Naive thymus-derived CD4-positive, alpha-beta T cell (primary cell): Measurements from ENCODE around the gene SGTA. TPM values are rescaled to one million over a fixed set of nuclear protein-coding genes. Genes with fewer than 3 reads are reported as not detected.

Source experiments
- ATAC-seq: fragments of 150-1000 bp; cut with Tn5 transposase; 2 replicates; pipeline ENCODE4 v1.10.0; 2021; ENCODE audit warnings: mild to moderate bottlenecking, moderate library complexity
- CTCF ChIA-PET: fragments of 350-600 bp; sonication (Branson Sonifier 250); formaldehyde crosslinking; loops from one replicate; lab custom pipeline; 2021; ENCODE audit warnings: antibody characterized with exemption; lab: Charles Lee
- POLR2A ChIA-PET: fragments of 350-600 bp; sonication (Branson Sonifier 250); formaldehyde crosslinking; loops from one replicate; lab custom pipeline; 2021; ENCODE audit warnings: antibody characterized with exemption, inconsistent platforms; lab: Charles Lee
- DNase-seq, 9 donors: peaks; one replicate each; pipeline versions ENCODE4 v3.0.0 to v3.0.0-alpha.2; 2020 to 2022; ENCODE audit warnings: mixed read lengths in 1 of 9
- H3K27ac ChIP-seq: one replicate; pipeline ENCODE4 v1.7.0; 2013; ENCODE audit warnings: mild to moderate bottlenecking, low read depth, low read length, moderate library complexity
- H3K27me3 ChIP-seq, 2 donors: one replicate each; pipeline ENCODE4 v1.7.0; 2013; ENCODE audit warnings: low read length in 2 of 2, mild to moderate bottlenecking in 2 of 2, moderate library complexity in 2 of 2; ENCODE audit not compliant: control insufficient read depth in 2 of 2, insufficient read depth in 2 of 2
- H3K36me3 ChIP-seq, 3 experiments: 1 replicate in 2 of 3; 2 replicates in 1 of 3; pipeline ENCODE4 v1.7.0; 2013; ENCODE audit warnings: low read length in 3 of 3, mild to moderate bottlenecking in 3 of 3, moderate library complexity in 1 of 3; ENCODE audit not compliant: insufficient read depth in 3 of 3, control insufficient read depth in 2 of 3
- H3K4me1 ChIP-seq, 2 donors: one replicate each; pipeline ENCODE4 v1.7.0; 2013; ENCODE audit warnings: low read length in 2 of 2, mild to moderate bottlenecking in 2 of 2, moderate library complexity in 1 of 2; ENCODE audit not compliant: control insufficient read depth in 2 of 2, insufficient read depth in 2 of 2
- H3K4me3 ChIP-seq: 2 replicates; pipeline ENCODE4 v1.7.0; 2013; ENCODE audit warnings: mild to moderate bottlenecking, low read length
- H3K9me3 ChIP-seq, 3 experiments: 1 replicate in 2 of 3; 2 replicates in 1 of 3; pipeline ENCODE4 v1.7.0; 2013; ENCODE audit warnings: low read length in 3 of 3; ENCODE audit not compliant: control insufficient read depth in 2 of 3
- H3K27ac Mint-ChIP-seq, 9 donors: one replicate each; pipeline ENCODE4 v1.8.0; 2020 to 2022; ENCODE audit warnings: mixed read lengths in 9 of 9, mild to moderate bottlenecking in 8 of 9, moderate library complexity in 5 of 9, inconsistent platforms in 2 of 9
- H3K27me3 Mint-ChIP-seq, 5 donors: one replicate each; pipeline ENCODE4 v1.8.0; 2021 to 2022; ENCODE audit warnings: mixed read lengths in 5 of 5, mild to moderate bottlenecking in 1 of 5
- H3K36me3 Mint-ChIP-seq, 5 donors: one replicate each; pipeline ENCODE4 v1.8.0; 2020 to 2022; ENCODE audit warnings: mixed read lengths in 5 of 5, mild to moderate bottlenecking in 3 of 5, inconsistent platforms in 1 of 5
- H3K4me1 Mint-ChIP-seq, 7 donors: one replicate each; pipeline ENCODE4 v1.8.0; 2020 to 2022; ENCODE audit warnings: mixed read lengths in 7 of 7, mild to moderate bottlenecking in 3 of 7, inconsistent platforms in 1 of 7
- H3K4me3 Mint-ChIP-seq, 10 donors: one replicate each; pipeline ENCODE4 v1.8.0; 2020 to 2022; ENCODE audit warnings: mild to moderate bottlenecking in 10 of 10, mixed read lengths in 10 of 10, moderate library complexity in 6 of 10, inconsistent platforms in 2 of 10
- H3K9me3 Mint-ChIP-seq, 11 donors: one replicate each; pipeline ENCODE4 v1.8.0; 2020 to 2022; ENCODE audit warnings: mixed read lengths in 11 of 11, mild to moderate bottlenecking in 4 of 11, inconsistent platforms in 1 of 11, moderate library complexity in 1 of 11
- intact Hi-C, 2 donors: fragments of 100-400 bp; cut with micrococcal nuclease; formaldehyde crosslinking; loops; one replicate each; pipeline ENCODE4 v1.15.1; 2023
- polyA plus RNA-seq, 2 donors: library from polyadenylated mRNA; unstranded; fragments of 300-500 nt; fragmentation: Illumina TruSeq; gene quantifications; one replicate each; pipeline ENCODE4 v1.2.3, GENCODE V29; 2021
- total RNA-seq, 6 experiments: library from RNA in 5 of 6; stranded (reverse) in 5 of 6; gene quantifications; 1 replicate in 5 of 6; 2 replicates in 1 of 6; pipeline ENCODE4 v1.2.3 and lab custom pipeline; 2021 to 2026

Gene SGTA
- total and polyA plus RNA-seq, 7 experiments from 2014 or later = 25.3 to 47.8 (median 37.9) TPM

DNA sequence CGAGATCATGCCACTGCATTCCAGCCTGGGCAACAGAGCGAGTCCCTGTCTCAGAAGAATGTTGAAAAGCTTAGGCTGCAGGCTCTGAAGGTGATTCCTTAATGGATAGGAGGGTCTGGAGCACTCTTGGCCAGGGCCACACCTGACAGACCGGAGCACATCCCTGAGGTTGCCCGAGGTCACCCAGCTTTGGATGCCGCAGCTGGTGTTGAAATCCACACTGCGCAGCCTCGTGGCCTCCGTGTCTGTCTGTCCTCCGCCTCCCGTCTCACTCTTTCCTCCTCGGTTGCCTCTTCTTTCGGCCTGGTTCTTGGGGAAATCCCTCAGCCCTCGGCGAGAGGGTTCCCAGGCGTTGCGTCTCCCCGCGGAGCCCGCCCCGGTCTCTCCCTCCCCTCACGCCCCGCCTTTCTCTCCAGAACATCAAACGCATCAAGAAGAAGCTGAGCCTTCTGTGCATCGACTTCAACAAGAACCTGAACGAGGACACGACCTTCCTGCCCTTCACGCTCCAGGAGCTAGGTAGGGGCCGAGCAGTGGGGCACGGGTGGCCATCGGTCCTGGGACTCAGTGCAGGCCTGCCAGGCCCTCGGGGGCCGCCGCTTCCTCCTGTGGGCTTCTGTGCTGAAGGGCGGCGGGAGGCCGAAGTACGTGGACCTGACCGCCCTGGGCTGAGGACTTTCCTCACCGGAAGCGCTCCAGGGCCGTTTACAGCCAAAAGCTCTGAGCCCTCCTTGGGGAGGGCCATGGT lies 16.4 kb upstream of the SGTA start:
- Histone ChIP-seq H3K27me3 (no peaks in the 10 kb centered on the region), H3K36me3 (peaks cover 0 to 85% (median 0%) of the 10 kb centered on the region in 3 experiments), H3K27ac (no peak overlapping the region), H3K4me1 (no peaks in the 10 kb centered on the region), H3K9me3 (no peaks in the 10 kb centered on the region), H3K4me3 (no peak overlapping the region)
- DNase-seq (no peak), ATAC-seq (no peak)
- Mint-ChIP-seq H3K9me3 (no peaks in the 10 kb centered on the region), H3K27ac (no peak overlapping the region), H3K36me3 (peaks cover 7 to 19% (median 10%) of the 10 kb centered on the region in 5 donors), H3K27me3 (no peaks in the 10 kb centered on the region), H3K4me3 (no peak overlapping the region), H3K4me1 (peaks cover 0 to 6% (median 0%) of the 10 kb centered on the region in 7 donors)
- intact Hi-C loops = no loop called here
- CTCF ChIA-PET = no interaction called here
- POLR2A ChIA-PET = interaction anchor here (0.5 kb wide), 1 partner anchor 96 kb away, joined by 4 read pairs; no protein-coding TSS in a partner anchor

- no peak overlapping the region for H3K27ac ChIP-seq
- ChIA-PET POLR2A (no interaction called here), CTCF (no interaction called here)
- Mint-ChIP-seq H3K9me3 (no peaks in the 10 kb centered on the region), H3K27me3 (no peaks in the 10 kb centered on the region), H3K27ac (no peak overlapping the region), H3K4me1 (peaks cover 0 to 6% (median 0%) of the 10 kb centered on the region in 7 donors), H3K36me3 (peaks cover 7 to 20% (median 8%) of the 10 kb centered on the region in 5 donors), H3K4me3 (no peak overlapping the region)
- DNase-seq (no peak), ATAC-seq (no peak)
- H3K9me3 ChIP-seq = no peaks in the 10 kb centered on the region
- no peaks in the 10 kb centered on the region for H3K4me1 ChIP-seq
- peaks cover 0 to 84% (median 0%) of the 10 kb centered on the region in 3 experiments for H3K36me3 ChIP-seq
- H3K4me3 ChIP-seq = no peak overlapping the region
- intact Hi-C loops = no loop called here
- H3K27me3 ChIP-seq = no peaks in the 10 kb centered on the region
These were observed 15.7 kb upstream of the SGTA start for GRCh38 chr19:2798733-2799132.

GRCh38 chr19:2798158-2798685 lies 15.1 kb upstream of the SGTA start:
- ATAC-seq = no peak
- H3K9me3 ChIP-seq = no peaks in the 10 kb centered on the region
- intact Hi-C loops = no loop called here

DNA sequence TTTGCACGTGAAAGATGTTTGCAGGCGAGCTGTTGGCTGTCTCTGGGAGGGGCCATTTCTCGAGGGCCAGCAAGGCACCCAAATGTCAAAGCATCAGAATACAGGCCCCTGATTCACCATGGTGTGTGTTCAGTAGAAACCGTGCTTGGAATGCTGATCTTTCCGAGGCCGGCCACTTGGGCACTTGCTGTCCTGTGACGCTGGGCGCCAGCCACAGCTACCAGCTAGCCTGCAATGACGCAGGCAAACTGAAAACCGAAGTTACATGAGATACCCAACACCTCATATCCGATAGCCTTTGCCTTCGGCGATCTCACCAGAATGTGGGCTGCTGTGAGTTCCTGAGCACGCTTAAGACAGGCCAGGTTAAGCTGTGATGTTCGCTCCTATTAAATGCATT lies 14.2 kb upstream of the SGTA start:
- Histone ChIP-seq H3K27me3 (no peaks in the 10 kb centered on the region), H3K9me3 (no peaks in the 10 kb centered on the region), H3K36me3 (peaks cover 0 to 78% (median 0%) of the 10 kb centered on the region in 3 experiments), H3K4me1 (no peaks in the 10 kb centered on the region), H3K27ac (no peak overlapping the region), H3K4me3 (no peak overlapping the region)
- H3K9me3 Mint-ChIP-seq = no peaks in the 10 kb centered on the region
- intact Hi-C loops = no loop called here
- H3K27ac Mint-ChIP-seq = no peak overlapping the region
- ChIA-PET POLR2A (no interaction called here), CTCF (no interaction called here)
- peaks cover 0 to 1% (median 0%) of the 10 kb centered on the region in 7 donors for H3K4me1 Mint-ChIP-seq
- no peak overlapping the region for H3K4me3 Mint-ChIP-seq
- H3K27me3 Mint-ChIP-seq = no peaks in the 10 kb centered on the region
- DNase-seq (no peak), ATAC-seq (no peak)
- H3K36me3 Mint-ChIP-seq = peaks cover 0 to 23% (median 5%) of the 10 kb centered on the region in 5 donors

More at GRCh38 chr19:2798158-2798685, 15.1 kb upstream of the SGTA start:
- Mint-ChIP-seq H3K9me3 (no peaks in the 10 kb centered on the region), H3K4me1 (peaks cover 0 to 6% (median 0%) of the 10 kb centered on the region in 7 donors), H3K27me3 (no peaks in the 10 kb centered on the region), H3K36me3 (peaks cover 7 to 24% (median 10%) of the 10 kb centered on the region in 5 donors), H3K27ac (no peak overlapping the region), H3K4me3 (no peak overlapping the region)
- DNase-seq = no peak
- POLR2A ChIA-PET = no interaction called here
- H3K27me3 ChIP-seq = no peaks in the 10 kb centered on the region
- H3K27ac ChIP-seq = no peak overlapping the region
- no peak overlapping the region for H3K4me3 ChIP-seq
- H3K36me3 ChIP-seq = peaks cover 0 to 80% (median 0%) of the 10 kb centered on the region in 3 experiments
- CTCF ChIA-PET = no interaction called here
- H3K4me1 ChIP-seq = no peaks in the 10 kb centered on the region

DNA sequence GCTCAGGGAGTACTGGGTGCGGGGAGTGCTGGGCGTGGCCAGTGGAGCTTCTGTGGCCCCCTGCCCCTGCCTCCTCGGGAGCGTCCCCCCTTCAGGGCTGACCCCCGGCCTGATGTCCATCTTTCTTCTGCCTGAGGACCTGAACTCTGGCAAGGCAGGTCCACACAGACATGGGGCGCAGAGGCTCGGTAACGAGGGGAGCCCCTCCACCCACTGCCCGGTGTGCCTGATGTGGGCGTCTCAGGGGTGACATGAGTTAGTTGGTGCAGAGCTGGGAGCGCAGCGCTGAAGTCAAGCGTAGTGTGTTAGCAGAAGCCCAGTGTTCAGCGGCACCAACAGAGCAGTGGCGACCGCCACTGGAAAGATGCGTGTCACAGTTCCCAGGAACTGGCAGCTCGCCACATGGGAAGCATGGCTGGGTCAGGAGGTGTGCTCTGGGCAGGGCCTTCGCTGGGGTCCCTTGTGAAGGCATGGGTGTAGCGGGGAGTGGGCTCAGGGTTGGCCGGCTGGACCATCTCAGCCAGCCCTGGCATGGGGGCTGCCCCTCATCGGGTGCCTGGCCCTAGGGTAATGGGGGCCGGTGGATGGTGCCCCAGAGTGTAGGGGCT lies 13.7 kb upstream of the SGTA start:
- Mint-ChIP-seq H3K36me3 (peaks cover 0 to 23% (median 5%) of the 10 kb centered on the region in 5 donors), H3K27me3 (no peaks in the 10 kb centered on the region), H3K27ac (no peak overlapping the region), H3K4me3 (no peak overlapping the region), H3K4me1 (peaks cover 0 to 3% (median 0%) of the 10 kb centered on the region in 7 donors), H3K9me3 (no peaks in the 10 kb centered on the region)
- ChIA-PET POLR2A (interaction anchor here (0.7 kb wide), 1 partner anchor 740 kb away, joined by 3 read pairs; no protein-coding TSS in a partner anchor), CTCF (no interaction called here)
- Histone ChIP-seq H3K4me3 (no peak overlapping the region), H3K27me3 (no peaks in the 10 kb centered on the region), H3K4me1 (no peaks in the 10 kb centered on the region), H3K36me3 (peaks cover 0 to 75% (median 0%) of the 10 kb centered on the region in 3 experiments), H3K9me3 (no peaks in the 10 kb centered on the region), H3K27ac (no peak overlapping the region)
- DNase-seq (no peak), ATAC-seq (no peak)
- intact Hi-C loops = no loop called here

DNA sequence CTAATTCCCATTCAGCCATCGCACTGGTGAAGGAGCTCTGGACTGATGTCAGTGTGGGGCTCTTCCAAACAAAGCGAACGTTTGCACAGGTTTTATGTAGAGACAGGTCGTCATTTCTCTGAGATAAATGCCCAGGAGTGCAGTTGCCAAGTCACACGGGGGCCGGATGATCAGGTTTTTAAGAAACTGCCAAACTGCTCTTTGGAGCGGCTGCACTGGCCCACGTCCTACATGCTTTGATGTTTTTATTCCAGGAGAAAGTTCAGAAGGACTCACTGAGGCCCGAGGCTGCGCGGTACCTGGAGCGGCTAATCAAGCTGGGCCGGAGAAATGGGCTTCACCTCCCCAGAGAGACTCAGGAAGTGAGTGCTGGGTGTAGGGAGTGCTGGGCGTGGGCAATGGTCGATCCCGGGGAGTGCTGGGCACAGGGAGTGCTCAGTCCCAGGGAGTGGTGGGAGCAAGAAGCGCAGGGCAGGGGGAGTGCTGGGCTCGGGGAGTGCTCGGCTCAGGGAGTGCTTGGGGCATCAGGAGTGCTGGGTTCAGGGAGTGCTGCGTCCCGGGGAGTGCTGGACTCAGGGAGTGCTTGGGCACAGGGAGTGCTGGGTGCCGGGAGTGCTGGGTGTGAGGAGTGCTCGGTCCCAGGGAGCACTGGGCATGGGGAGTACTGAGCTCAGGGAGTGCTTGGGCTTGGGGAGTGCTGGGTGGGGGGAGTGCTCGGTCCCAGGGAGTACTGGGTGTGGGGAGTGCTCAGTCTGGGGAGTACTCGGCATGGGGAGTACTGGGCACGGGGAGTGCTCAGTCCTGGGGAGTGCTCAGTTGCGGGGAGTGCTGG lies 13.0 kb upstream of the SGTA start:
- no peak for ATAC-seq

More for the DNA sequence above, 13.0 kb upstream of the SGTA start:
- Histone ChIP-seq H3K36me3 (peaks cover 0 to 74% (median 0%) of the 10 kb centered on the region in 3 experiments), H3K4me3 (no peak overlapping the region), H3K27ac (no peak overlapping the region), H3K9me3 (no peaks in the 10 kb centered on the region), H3K27me3 (no peaks in the 10 kb centered on the region), H3K4me1 (no peaks in the 10 kb centered on the region)
- H3K27ac Mint-ChIP-seq = peak overlapping the region in 1 of 9 donors; percentile 36
- ChIA-PET CTCF (no interaction called here), POLR2A (interaction anchor here (0.7 kb wide), 1 partner anchor 741 kb away, joined by 3 read pairs; no protein-coding TSS in a partner anchor)
- H3K36me3 Mint-ChIP-seq = peaks cover 0 to 23% (median 4%) of the 10 kb centered on the region in 5 donors
- no peak overlapping the region for H3K4me3 Mint-ChIP-seq
- no peaks in the 10 kb centered on the region for H3K27me3 Mint-ChIP-seq
- intact Hi-C loops = no loop called here
- no peaks in the 10 kb centered on the region for H3K9me3 Mint-ChIP-seq
- DNase-seq = no peak
- H3K4me1 Mint-ChIP-seq = peaks cover 0 to 3% (median 0%) of the 10 kb centered on the region in 7 donors
